H9 (cell line): Measurements from ENCODE around the gene GSG1L2. TPM values are rescaled to one million over a fixed set of nuclear protein-coding genes. Genes with fewer than 3 reads are reported as not detected.

Experiments used
- DNase-seq: peaks from one replicate; pipeline ENCODE4 v3.0.0-alpha.2; 2017
- H2AFZ ChIP-seq: one replicate; pipeline ENCODE4 v1.6.1; 2013; ENCODE audit warnings: mild to moderate bottlenecking, low read length, control low read depth, moderate library complexity
- H2AK5ac ChIP-seq: 2 replicates; pipeline ENCODE4 v1.6.1; 2013; ENCODE audit warnings: low read length, control low read depth, mixed read lengths; ENCODE audit not compliant: insufficient read length
- H2BK120ac ChIP-seq: one replicate; pipeline ENCODE4 v1.6.1; 2013; ENCODE audit warnings: low read depth, mild to moderate bottlenecking, low read length, control low read depth, inconsistent platforms; ENCODE audit not compliant: poor library complexity, severe bottlenecking
- H2BK12ac ChIP-seq: 2 replicates; pipeline ENCODE4 v1.6.1; 2013; ENCODE audit warnings: low read length, control low read depth, mixed read lengths, low read depth; ENCODE audit not compliant: insufficient read length
- H2BK15ac ChIP-seq: 2 replicates; pipeline ENCODE4 v1.6.1; 2013; ENCODE audit warnings: low read depth, low read length, control low read depth
- H2BK20ac ChIP-seq: one replicate; pipeline ENCODE4 v1.6.1; 2013; ENCODE audit warnings: low read depth, mild to moderate bottlenecking, low read length, control low read depth, inconsistent platforms; ENCODE audit not compliant: poor library complexity, severe bottlenecking
- H2BK5ac ChIP-seq: 2 replicates; pipeline ENCODE4 v1.6.1; 2013; ENCODE audit warnings: low read length, control low read depth, mixed read lengths; ENCODE audit not compliant: insufficient read length
- H3K14ac ChIP-seq: 2 replicates; pipeline ENCODE4 v1.6.1; 2013; ENCODE audit warnings: low read length, control low read depth; ENCODE audit not compliant: insufficient read depth
- H3K18ac ChIP-seq: 2 replicates; pipeline ENCODE4 v1.6.1; 2013; ENCODE audit warnings: low read depth, mild to moderate bottlenecking, mixed read lengths, low read length, control low read depth; ENCODE audit not compliant: insufficient read length
- H3K23ac ChIP-seq: 2 replicates; pipeline ENCODE4 v1.6.1; 2013; ENCODE audit warnings: low read length, control low read depth, mixed read lengths, low read depth; ENCODE audit not compliant: insufficient read length
- H3K23me2 ChIP-seq: 2 replicates; pipeline ENCODE4 v1.6.1; 2013; ENCODE audit warnings: low read depth, mild to moderate bottlenecking, mixed read lengths, low read length, control low read depth; ENCODE audit not compliant: insufficient read length, poor library complexity, severe bottlenecking
- H3K27ac ChIP-seq: 2 replicates; pipeline ENCODE4 v1.5.1; 2013; ENCODE audit warnings: low read length, control low read depth, mixed read lengths, low read depth; ENCODE audit not compliant: insufficient read length
- H3K27me3 ChIP-seq: 2 replicates; pipeline ENCODE4 v1.6.1; 2013; ENCODE audit warnings: low read length, control low read depth, inconsistent platforms; ENCODE audit not compliant: insufficient read depth
- H3K4ac ChIP-seq: 2 replicates; pipeline ENCODE4 v1.6.1; 2013; ENCODE audit warnings: low read depth, mild to moderate bottlenecking, control low read depth, inconsistent platforms, low read length, moderate library complexity
- H3K4me1 ChIP-seq: 2 replicates; pipeline ENCODE4 v1.6.1; 2013; ENCODE audit warnings: low read length, control low read depth, inconsistent platforms; ENCODE audit not compliant: insufficient read depth
- H3K4me2 ChIP-seq: 2 replicates; pipeline ENCODE4 v1.6.1; 2013; ENCODE audit warnings: low read length, control low read depth, mixed read lengths; ENCODE audit not compliant: insufficient read length, insufficient read depth
- H3K56ac ChIP-seq: 2 replicates; pipeline ENCODE4 v1.6.1; 2013; ENCODE audit warnings: low read depth, mild to moderate bottlenecking, mixed read lengths, low read length, control low read depth; ENCODE audit not compliant: insufficient read length
- H3K79me1 ChIP-seq: 2 replicates; pipeline ENCODE4 v1.6.1; 2013; ENCODE audit warnings: low read depth, mild to moderate bottlenecking, moderate library complexity, low read length, control low read depth, inconsistent platforms; ENCODE audit not compliant: insufficient read depth, poor library complexity, severe bottlenecking
- H3K79me2 ChIP-seq: 2 replicates; pipeline ENCODE4 v1.6.1; 2013; ENCODE audit warnings: low read length, control low read depth, inconsistent platforms; ENCODE audit not compliant: insufficient read depth
- H3K9ac ChIP-seq: 2 replicates; pipeline ENCODE4 v1.6.1; 2013; ENCODE audit warnings: low read length, control low read depth, mixed read lengths; ENCODE audit not compliant: insufficient read length; ENCODE audit errors: extremely low read depth
- H3K9me3 ChIP-seq: one replicate; pipeline ENCODE4 v1.6.1; 2013; ENCODE audit warnings: low read depth, low read length, inconsistent platforms; ENCODE audit not compliant: control insufficient read depth
- H3T11ph ChIP-seq: one replicate; pipeline ENCODE4 v1.6.1; 2013; ENCODE audit warnings: mild to moderate bottlenecking, low read length, control low read depth, inconsistent platforms
- H4K20me1 ChIP-seq: one replicate; pipeline ENCODE4 v1.6.1; 2013; ENCODE audit not compliant: control insufficient read depth, insufficient read length, insufficient read depth
- H4K5ac ChIP-seq: 2 replicates; pipeline ENCODE4 v1.6.1; 2013; ENCODE audit warnings: low read depth, mild to moderate bottlenecking, mixed read lengths, low read length, control low read depth; ENCODE audit not compliant: insufficient read length
- H4K8ac ChIP-seq: replicated peaks from 2 replicates; pipeline ENCODE4 v1.6.1; 2013; ENCODE audit warnings: low read length, control low read depth, mixed read lengths, low read depth; ENCODE audit not compliant: insufficient read length
- H4K91ac ChIP-seq: 2 replicates; pipeline ENCODE4 v1.6.1; 2013; ENCODE audit warnings: low read depth, mild to moderate bottlenecking, moderate library complexity, mixed read lengths, low read length, control low read depth; ENCODE audit not compliant: insufficient read length
- H3K27ac Mint-ChIP-seq, 3 experiments: 2 replicates in 2 of 3; 3 replicates in 1 of 3; pipeline ENCODE4 v1.8.0; 2020 to 2021; ENCODE audit warnings: mixed read lengths in 3 of 3, mild to moderate bottlenecking in 1 of 3, moderate library complexity in 1 of 3
- H3K27me3 Mint-ChIP-seq: 2 replicates; pipeline ENCODE4 v1.8.0; 2021; ENCODE audit warnings: low read depth, mild to moderate bottlenecking, moderate library complexity, mixed read lengths
- H3K36me3 Mint-ChIP-seq, 3 experiments: 2 replicates in 2 of 3; 3 replicates in 1 of 3; pipeline ENCODE4 v1.8.0; 2020 to 2021; ENCODE audit warnings: low read depth in 3 of 3, mixed read lengths in 3 of 3; ENCODE audit not compliant: insufficient read depth in 1 of 3
- H3K4me1 Mint-ChIP-seq, 2 experiments: 2 replicates each; pipeline ENCODE4 v1.8.0; 2020; ENCODE audit warnings: mixed read lengths in 2 of 2
- H3K4me3 Mint-ChIP-seq, 2 experiments: 2 replicates in 1 of 2; 3 replicates in 1 of 2; pipeline ENCODE4 v1.8.0; 2020 to 2021; ENCODE audit warnings: mild to moderate bottlenecking in 2 of 2, mixed read lengths in 2 of 2, moderate library complexity in 1 of 2
- H3K9me3 Mint-ChIP-seq, 2 experiments: 2 replicates in 1 of 2; 3 replicates in 1 of 2; pipeline ENCODE4 v1.8.0; 2020; ENCODE audit warnings: mild to moderate bottlenecking in 2 of 2, mixed read lengths in 2 of 2, moderate library complexity in 1 of 2
- WGBS: extraction: QIAGEN DNeasy Blood & Tissue Kit; methylation state at CpG from one replicate; pipeline ENCODE4 v1.1.7; 2013; ENCODE audit warnings: missing lambda C conversion rate, low lambda C conversion rate, mixed read lengths; ENCODE audit not compliant: insufficient read length; ENCODE audit errors: extremely low coverage; 5-methylcytosine and 5-hydroxymethylcytosine counted together
- total RNA-seq: library from RNA; stranded (reverse); gene quantifications from 2 replicates; pipeline ENCODE4 v1.2.1, GENCODE V29; 2021
- TF ChIP-seq, protein P1 (sequence below): fragments of 200-600 bp; sonication (generic); conservative IDR thresholded peaks from 3 replicates; pipeline ENCODE4 v1.8.0; 2021; ENCODE audit warnings: antibody characterized with exemption, mild to moderate bottlenecking

GSG1L2 gene
- total RNA-seq, 1 experiment from 2014 or later, result not detected

DNA sequence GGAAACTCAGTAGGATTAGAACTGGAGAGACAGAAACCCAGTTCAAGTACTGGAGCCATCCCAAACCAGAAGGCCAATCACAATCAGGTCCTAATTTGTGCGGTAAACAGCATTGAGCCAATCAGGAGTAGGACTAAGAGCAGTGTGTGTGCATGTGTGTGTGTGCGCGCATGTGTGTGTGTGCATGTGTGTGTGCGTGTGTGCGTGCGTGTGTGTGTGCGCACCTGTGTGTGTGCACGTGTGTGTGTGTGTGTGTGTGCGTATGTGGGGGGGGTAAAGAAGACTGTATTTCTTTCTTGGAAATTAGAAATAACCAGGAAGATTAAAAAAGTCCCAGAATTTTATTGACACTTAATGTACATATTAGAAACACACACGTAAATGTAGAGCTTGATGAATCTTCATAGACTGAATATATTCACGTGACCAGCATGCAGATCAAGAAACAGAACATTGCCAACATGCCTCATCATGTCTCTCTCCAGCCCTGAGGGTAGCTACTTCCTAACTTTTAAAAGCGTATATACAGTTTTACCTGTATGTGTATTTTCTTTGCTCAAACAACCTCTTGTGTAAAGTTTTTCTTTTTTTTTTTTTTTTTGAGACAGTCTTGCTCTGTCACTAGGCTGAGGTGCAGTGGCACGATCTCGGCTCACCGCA is 29.6 kb downstream of the GSG1L2 start:
- Histone ChIP-seq H2BK120ac (no peak overlapping the region), H3K9me3 (no peaks in the 10 kb centered on the region)
- TF ChIP-seq, protein P1, sequence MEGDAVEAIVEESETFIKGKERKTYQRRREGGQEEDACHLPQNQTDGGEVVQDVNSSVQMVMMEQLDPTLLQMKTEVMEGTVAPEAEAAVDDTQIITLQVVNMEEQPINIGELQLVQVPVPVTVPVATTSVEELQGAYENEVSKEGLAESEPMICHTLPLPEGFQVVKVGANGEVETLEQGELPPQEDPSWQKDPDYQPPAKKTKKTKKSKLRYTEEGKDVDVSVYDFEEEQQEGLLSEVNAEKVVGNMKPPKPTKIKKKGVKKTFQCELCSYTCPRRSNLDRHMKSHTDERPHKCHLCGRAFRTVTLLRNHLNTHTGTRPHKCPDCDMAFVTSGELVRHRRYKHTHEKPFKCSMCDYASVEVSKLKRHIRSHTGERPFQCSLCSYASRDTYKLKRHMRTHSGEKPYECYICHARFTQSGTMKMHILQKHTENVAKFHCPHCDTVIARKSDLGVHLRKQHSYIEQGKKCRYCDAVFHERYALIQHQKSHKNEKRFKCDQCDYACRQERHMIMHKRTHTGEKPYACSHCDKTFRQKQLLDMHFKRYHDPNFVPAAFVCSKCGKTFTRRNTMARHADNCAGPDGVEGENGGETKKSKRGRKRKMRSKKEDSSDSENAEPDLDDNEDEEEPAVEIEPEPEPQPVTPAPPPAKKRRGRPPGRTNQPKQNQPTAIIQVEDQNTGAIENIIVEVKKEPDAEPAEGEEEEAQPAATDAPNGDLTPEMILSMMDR, result no peak

More for the DNA sequence above, 29.6 kb downstream of the GSG1L2 start:
- H3K4me1 ChIP-seq, result no peaks in the 10 kb centered on the region
- H3K36me3 Mint-ChIP-seq, result no peaks in the 10 kb centered on the region
- no peak for DNase-seq
- WGBS, result no CpG with 5 or more reads among the region's 15 CpGs
- peaks cover 3% of the 10 kb centered on the region for H3K27me3 Mint-ChIP-seq
- H2BK5ac ChIP-seq, result no peak overlapping the region
- H3K27me3 ChIP-seq, result no peaks in the 10 kb centered on the region
- H3K9ac ChIP-seq, result no peak overlapping the region
- no peak overlapping the region for H4K91ac ChIP-seq
- H3K79me2 ChIP-seq, result no peaks in the 10 kb centered on the region
- no peak overlapping the region for H2BK12ac ChIP-seq
- H3K23ac ChIP-seq, result no peak overlapping the region
- H3K79me1 ChIP-seq, result no peaks in the 10 kb centered on the region
- no peak overlapping the region for H2BK20ac ChIP-seq
- H4K20me1 ChIP-seq, result no peaks in the 10 kb centered on the region
- no peak overlapping the region for H3K27ac Mint-ChIP-seq
- H2BK15ac ChIP-seq, result no peak overlapping the region
- no peak overlapping the region for H3K4me3 Mint-ChIP-seq
- H2AFZ ChIP-seq, result no peak overlapping the region
- peaks cover 0 to 3% of the 10 kb centered on the region in 2 experiments; a peak in 1 of 4 replicates for H3K4me1 Mint-ChIP-seq
- no peak overlapping the region for H3K4ac ChIP-seq
- no peak overlapping the region for H3K56ac ChIP-seq
- no peak overlapping the region for H3K14ac ChIP-seq
- H3K4me2 ChIP-seq, result no peak overlapping the region
- H3K9me3 Mint-ChIP-seq, result no peaks in the 10 kb centered on the region
- no peak overlapping the region for H3T11ph ChIP-seq
- H3K18ac ChIP-seq, result no peak overlapping the region
- no peak overlapping the region for H3K27ac ChIP-seq
- H3K23me2 ChIP-seq, result no peaks in the 10 kb centered on the region
- no peak overlapping the region for H4K5ac ChIP-seq
- no peak overlapping the region for H4K8ac ChIP-seq
- no peak overlapping the region for H2AK5ac ChIP-seq
